ENCODE results near the gene CAMK1D.

The CAMK1D gene

DNA sequence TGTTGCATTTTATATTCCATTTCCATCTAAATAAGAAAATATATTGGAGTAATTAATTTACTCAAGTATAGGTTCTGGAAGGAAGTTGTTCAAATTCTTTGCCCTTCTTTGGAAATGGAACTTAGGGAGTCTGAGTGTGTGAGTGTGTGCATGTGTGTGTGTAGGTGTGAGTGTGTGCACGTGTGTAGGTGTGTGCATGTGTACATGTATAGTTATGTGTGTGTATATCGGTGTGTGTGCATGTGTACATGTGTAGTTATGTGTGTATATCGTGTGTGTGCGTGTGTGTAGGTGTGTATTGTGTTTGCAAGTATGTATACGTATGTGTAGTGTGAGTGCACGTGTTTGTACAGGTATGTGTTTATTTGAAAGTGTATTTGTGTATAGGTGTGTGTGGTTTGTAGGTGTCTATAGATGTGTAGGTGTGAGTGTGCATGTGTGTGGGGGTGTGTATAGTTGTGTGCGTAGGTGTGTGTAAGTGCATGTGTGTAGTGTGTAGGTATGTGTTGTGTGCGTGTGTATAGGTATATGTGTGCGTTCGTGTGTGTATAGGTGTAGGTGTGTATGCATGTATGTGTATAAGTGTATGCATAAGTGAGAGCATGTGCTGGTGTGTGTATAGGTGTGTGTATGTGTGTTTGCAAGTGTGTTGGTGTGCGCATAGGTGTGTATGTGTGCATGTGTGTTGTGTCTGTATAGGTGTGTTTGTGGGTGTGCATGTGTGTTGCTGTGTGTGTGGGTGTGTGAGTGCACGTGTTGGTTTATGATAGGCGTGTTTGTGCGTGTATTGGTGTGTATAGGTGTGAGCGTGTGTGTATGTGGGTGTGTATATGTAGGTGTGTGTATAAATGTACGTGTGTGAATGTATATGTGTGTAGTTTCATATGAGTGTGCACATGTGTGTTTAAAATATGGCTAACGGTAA is 266.2 kb downstream of the CAMK1D start:
- no peak for TF ChIP-seq Cebpa-rat (IDR thresholded peaks at IDR 0.05)
- Histone ChIP-seq H3K4me3 (no peak overlapping the region), H3K27me3 (no peaks in the 10 kb centered on the region), H3K4me2 (no peak overlapping the region), H3K36me3 (no peaks in the 10 kb centered on the region), H4K20me1 (no peaks in the 10 kb centered on the region), H3K9ac (no peak overlapping the region), H3K27ac (no peak overlapping the region), H3K9me3 (no peaks in the 10 kb centered on the region), H3K4me1 (peaks cover 15% of the 10 kb centered on the region)

DNA sequence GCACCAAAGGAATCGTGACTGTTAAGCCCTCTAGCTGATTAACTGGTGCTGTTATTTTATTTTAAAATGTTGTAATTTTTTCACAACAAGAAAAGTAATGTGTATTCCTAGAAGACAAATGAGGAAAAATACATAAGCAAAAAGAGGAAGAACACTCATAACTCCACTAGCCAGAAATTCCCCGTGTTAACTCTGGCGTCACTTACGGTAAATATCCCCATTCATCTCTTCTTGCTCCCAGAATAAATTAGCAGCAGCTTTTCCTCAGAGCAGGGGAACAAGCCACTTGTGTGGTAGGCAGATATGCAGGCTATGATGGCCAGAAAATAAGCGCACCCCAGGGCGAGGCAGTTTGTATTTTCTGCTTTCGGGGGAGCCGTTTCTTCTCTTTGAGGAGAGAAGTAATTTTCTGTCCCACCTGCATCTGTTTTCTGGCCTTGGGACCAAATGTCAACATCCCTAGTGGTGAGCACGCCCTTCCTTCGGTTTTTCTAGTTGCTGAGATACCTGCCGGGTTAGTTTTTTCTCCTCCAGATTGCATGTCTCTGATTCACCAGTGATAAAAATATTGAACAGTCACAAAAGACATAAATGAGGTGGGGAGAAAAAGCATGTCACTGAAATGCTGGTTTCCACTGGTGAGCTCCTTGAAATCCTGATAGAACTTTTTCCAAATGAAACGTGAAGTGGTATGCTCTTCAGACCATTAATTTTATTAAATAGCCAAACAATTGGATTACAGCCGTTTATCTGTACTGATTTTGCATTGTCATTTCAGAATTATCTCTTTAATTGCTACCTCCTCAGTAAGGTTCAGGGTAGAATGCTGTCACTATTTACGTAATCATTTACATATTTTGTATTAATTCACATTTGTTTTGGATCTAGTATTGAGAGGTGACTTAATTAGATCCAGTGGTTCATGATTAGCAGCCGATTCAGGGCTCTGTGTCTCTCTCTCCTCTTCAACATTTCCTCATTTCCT is 268.1 kb downstream of the CAMK1D start:
- H3K4me2 ChIP-seq: no peak overlapping the region
- no peak overlapping the region for H3K27ac ChIP-seq
- peaks cover 20% of the 10 kb centered on the region for H3K4me1 ChIP-seq
- H3K36me3 ChIP-seq: no peaks in the 10 kb centered on the region
- H3K9ac ChIP-seq: no peak overlapping the region
- peaks cover 9% of the 10 kb centered on the region for H3K9me3 ChIP-seq
- H3K4me3 ChIP-seq: no peak overlapping the region
- H4K20me1 ChIP-seq: no peaks in the 10 kb centered on the region
- no peak for TF ChIP-seq Cebpa-rat (IDR thresholded peaks at IDR 0.05)
- no peaks in the 10 kb centered on the region for H3K27me3 ChIP-seq

DNA sequence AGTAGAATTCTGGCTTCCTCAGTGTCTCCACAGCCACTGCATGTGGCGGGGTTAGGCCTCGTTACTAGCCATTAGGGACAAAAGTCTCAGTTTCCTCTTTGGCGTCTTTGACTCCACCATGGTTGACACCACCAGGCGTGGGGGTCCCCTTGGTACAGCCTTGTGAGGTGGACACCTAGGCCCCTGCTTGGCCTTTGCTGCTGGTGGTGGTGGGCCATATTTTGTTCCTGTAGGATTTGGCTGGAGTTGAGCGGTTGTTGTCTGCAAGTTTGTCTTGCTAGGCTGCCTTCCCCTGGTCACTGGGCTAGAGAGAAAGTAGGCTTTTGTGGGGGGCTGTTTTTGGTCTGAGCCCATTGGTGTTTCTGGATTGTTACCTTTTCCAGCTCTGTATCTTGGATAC is 272.7 kb downstream of the CAMK1D start:
- peaks cover 20% of the 10 kb centered on the region for H3K4me1 ChIP-seq
- no peak overlapping the region for H3K27ac ChIP-seq
- no peaks in the 10 kb centered on the region for H3K27me3 ChIP-seq
- H3K36me3 ChIP-seq: no peaks in the 10 kb centered on the region
- H3K9ac ChIP-seq: no peak overlapping the region
- no peak for TF ChIP-seq Cebpa-rat (IDR thresholded peaks at IDR 0.05)
- H3K9me3 ChIP-seq: peaks cover 11% of the 10 kb centered on the region
- no peaks in the 10 kb centered on the region for H4K20me1 ChIP-seq
- no peak overlapping the region for H3K4me3 ChIP-seq
- H3K4me2 ChIP-seq: no peak overlapping the region

DNA sequence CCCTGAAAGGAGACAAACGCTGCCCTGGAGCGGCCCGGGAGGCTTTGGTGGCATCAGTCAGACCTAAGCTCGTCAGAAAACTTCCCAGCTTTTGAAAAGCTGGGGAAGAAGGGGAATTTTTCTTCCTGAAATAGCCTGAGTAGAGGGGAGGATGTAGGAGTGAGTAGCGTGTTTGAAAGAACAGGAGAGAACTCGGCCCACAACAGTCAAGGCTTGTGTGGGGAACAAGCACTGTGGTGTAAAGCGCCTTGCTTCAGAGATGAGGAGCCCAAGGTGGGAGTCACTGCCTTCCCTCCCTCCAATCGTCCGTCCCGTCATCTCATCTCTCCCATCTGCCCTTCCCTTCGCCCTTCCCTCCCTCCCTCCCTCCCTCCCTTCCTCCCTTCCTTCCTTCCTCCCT is 273.3 kb downstream of the CAMK1D start:
- Histone ChIP-seq H3K27me3 (no peaks in the 10 kb centered on the region), H3K4me3 (no peak overlapping the region), H4K20me1 (no peaks in the 10 kb centered on the region), H3K9ac (no peak overlapping the region), H3K27ac (no peak overlapping the region), H3K4me2 (no peak overlapping the region), H3K4me1 (peaks cover 20% of the 10 kb centered on the region), H3K9me3 (peaks cover 11% of the 10 kb centered on the region), H3K36me3 (no peaks in the 10 kb centered on the region)
- TF ChIP-seq Cebpa-rat (IDR thresholded peaks at IDR 0.05): no peak

DNA sequence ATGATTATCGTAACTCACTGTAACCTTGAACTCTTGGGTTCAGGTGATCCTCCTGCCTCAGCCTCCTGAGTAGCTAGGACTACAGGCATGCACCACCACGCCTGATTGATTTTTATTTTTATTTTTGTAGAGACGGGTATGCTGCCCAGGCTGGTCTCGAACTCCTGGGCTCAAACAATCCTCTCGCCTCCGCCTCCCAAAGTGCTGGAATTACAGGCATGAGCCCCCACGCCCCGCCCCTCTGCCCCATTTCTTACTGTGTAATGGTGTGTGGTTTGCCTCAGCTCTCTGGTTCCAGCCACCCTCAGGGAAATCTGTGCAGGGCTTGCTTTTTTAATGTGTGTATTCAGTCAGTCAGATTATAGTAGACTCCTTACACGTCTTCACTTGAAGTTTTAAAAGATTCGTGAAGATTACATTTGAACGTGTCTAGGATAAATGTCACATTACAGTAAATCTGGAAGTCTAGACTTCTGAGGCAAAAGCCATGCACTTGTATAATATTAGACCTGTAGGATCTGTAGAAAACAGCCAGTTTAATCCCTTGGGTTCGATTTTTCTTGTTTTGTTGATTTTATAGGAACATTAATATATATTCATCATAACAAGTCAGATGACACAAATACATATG is 276.2 kb downstream of the CAMK1D start:
- Histone ChIP-seq H3K36me3 (no peaks in the 10 kb centered on the region), H3K27ac (no peak overlapping the region), H3K9me3 (peaks cover 11% of the 10 kb centered on the region), H3K4me2 (no peak overlapping the region), H3K9ac (no peak overlapping the region), H3K4me3 (no peak overlapping the region), H3K4me1 (peaks cover 5% of the 10 kb centered on the region), H3K27me3 (no peaks in the 10 kb centered on the region), H4K20me1 (no peaks in the 10 kb centered on the region)
- no peak for TF ChIP-seq Cebpa-rat (IDR thresholded peaks at IDR 0.05)

DNA sequence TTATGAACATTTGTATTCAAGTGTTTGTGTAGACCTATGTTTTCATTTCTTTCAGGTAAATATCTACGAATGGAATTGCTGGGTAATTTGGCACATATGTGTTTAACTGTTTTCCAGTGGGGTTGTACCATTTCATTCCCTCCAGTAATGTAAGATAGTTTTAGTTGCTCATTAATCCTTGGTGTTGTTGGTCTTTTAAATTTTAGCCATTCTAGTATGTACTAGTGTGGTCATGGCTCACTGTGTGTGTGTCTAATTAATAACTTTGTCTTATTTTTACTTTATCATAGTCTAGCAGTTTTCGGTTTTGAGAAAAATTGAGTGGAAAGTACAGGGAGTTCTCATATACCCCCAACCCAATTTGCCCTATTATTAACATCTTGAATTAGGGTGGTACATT is 278.8 kb downstream of the CAMK1D start:
- H3K27ac ChIP-seq: no peak overlapping the region
- H3K36me3 ChIP-seq: no peaks in the 10 kb centered on the region
- no peak overlapping the region for H3K9ac ChIP-seq
- no peaks in the 10 kb centered on the region for H4K20me1 ChIP-seq
- H3K27me3 ChIP-seq: no peaks in the 10 kb centered on the region
- no peaks in the 10 kb centered on the region; the same call in 1 of the 2 replicates for H3K4me1 ChIP-seq
- no peaks in the 10 kb centered on the region for H3K9me3 ChIP-seq
- no peak for TF ChIP-seq Cebpa-rat (IDR thresholded peaks at IDR 0.05)
- no peak overlapping the region for H3K4me3 ChIP-seq
- H3K4me2 ChIP-seq: no peak overlapping the region

DNA sequence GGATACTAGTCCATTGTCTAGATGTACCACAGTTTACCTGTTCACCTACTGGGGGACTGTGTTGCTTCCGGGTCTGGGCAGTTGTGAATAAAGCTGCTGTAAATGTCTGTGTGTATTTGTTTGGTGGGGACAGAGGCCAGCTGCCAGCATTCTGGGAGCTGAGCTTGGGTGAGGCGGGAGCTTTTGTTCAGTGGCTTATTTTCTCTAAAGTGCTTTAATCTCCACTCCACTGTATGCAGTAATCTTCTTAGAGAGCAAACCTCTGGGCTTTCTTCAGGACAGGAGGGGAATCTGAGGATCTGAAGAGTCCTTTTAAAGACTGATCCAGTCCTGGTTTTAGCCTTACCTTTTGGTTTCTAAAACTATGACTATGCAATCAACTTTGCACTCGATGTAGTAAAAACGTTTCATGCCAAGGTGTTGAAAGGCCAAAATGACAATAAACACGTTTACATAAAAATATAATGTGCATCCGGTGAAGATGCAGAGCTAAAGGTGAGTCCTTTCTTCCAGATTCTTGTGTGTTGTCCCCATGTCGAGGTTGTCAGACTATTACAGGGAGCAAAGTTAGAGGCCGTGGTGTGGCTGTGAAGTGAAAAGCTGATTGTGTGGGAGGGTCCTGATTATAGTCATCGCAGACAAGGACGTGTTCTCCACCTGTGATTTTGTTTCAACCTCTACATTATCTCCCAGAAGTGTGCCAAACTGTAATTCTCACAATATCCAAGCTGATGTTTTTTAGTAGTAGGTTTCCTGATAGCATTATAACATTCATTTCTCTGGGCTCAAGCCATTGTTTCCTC is 279.8 kb downstream of the CAMK1D start:
- Histone ChIP-seq H3K9ac (no peak overlapping the region), H4K20me1 (no peaks in the 10 kb centered on the region), H3K27me3 (no peaks in the 10 kb centered on the region), H3K4me1 (no peaks in the 10 kb centered on the region; the same call in 1 of the 2 replicates), H3K27ac (no peak overlapping the region), H3K9me3 (no peaks in the 10 kb centered on the region), H3K36me3 (no peaks in the 10 kb centered on the region), H3K4me2 (no peak overlapping the region), H3K4me3 (no peak overlapping the region)
- TF ChIP-seq Cebpa-rat (IDR thresholded peaks at IDR 0.05): no peak

DNA sequence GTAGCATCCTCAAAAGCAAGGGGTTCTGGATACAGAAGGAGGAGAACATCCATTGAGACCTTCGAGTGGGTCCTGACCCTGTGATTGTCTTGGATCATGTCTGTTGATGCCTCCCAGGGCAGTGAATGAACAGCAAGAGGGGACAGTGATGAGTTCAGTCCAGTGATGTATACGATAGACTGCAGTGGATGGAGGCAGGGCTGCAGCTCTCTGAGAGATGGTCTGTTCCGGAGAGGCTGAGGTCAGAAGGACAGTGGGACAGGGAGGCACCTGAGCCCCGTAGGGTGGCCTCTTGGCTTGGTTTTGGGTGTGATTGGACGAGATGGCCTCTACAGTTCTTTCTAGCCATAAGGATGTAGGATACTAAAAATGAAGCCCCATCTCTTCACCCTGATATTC is 280.4 kb downstream of the CAMK1D start:
- H3K9ac ChIP-seq: no peak overlapping the region
- no peaks in the 10 kb centered on the region for H3K9me3 ChIP-seq
- H3K36me3 ChIP-seq: no peaks in the 10 kb centered on the region; the same call in 1 of the 2 replicates
- no peak overlapping the region for H3K4me2 ChIP-seq
- no peak for TF ChIP-seq Cebpa-rat (IDR thresholded peaks at IDR 0.05)
- no peaks in the 10 kb centered on the region for H3K27me3 ChIP-seq
- H3K4me1 ChIP-seq: no peaks in the 10 kb centered on the region; the same call in 1 of the 2 replicates
- no peaks in the 10 kb centered on the region for H4K20me1 ChIP-seq
- no peak overlapping the region for H3K27ac ChIP-seq
- H3K4me3 ChIP-seq: no peak overlapping the region

DNA sequence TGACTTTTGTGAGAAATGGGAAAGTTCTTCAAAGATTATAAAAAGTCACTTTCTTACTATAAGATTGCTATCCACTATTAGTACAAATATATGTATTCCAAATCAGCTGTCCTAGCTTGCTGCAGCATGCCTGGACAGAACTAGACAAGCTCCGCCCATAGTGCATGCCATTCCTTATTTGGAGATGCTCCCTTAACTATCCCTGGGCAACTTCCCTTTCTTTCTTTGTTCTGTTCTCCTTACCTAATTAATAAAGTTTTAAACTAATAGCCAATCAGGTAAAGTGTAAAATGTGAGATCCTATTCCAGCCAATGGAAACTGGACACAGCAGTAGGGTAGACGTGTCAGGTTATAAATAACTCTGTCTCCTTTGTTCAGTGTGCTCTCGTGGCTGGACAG is 281.9 kb downstream of the CAMK1D start:
- no peak overlapping the region for H3K27ac ChIP-seq
- H4K20me1 ChIP-seq: no peaks in the 10 kb centered on the region
- H3K9me3 ChIP-seq: no peaks in the 10 kb centered on the region

More for the DNA sequence above, 281.9 kb downstream of the CAMK1D start:
- no peak overlapping the region for H3K4me3 ChIP-seq
- no peak for TF ChIP-seq Cebpa-rat (IDR thresholded peaks at IDR 0.05)
- H3K9ac ChIP-seq: no peak overlapping the region
- H3K27me3 ChIP-seq: no peaks in the 10 kb centered on the region
- no peaks in the 10 kb centered on the region; the same call in 1 of the 2 replicates for H3K36me3 ChIP-seq
- H3K4me1 ChIP-seq: peaks cover 4% of the 10 kb centered on the region
- H3K4me2 ChIP-seq: no peak overlapping the region
